ENCODE results near the gene SIRPA.

DNA sequence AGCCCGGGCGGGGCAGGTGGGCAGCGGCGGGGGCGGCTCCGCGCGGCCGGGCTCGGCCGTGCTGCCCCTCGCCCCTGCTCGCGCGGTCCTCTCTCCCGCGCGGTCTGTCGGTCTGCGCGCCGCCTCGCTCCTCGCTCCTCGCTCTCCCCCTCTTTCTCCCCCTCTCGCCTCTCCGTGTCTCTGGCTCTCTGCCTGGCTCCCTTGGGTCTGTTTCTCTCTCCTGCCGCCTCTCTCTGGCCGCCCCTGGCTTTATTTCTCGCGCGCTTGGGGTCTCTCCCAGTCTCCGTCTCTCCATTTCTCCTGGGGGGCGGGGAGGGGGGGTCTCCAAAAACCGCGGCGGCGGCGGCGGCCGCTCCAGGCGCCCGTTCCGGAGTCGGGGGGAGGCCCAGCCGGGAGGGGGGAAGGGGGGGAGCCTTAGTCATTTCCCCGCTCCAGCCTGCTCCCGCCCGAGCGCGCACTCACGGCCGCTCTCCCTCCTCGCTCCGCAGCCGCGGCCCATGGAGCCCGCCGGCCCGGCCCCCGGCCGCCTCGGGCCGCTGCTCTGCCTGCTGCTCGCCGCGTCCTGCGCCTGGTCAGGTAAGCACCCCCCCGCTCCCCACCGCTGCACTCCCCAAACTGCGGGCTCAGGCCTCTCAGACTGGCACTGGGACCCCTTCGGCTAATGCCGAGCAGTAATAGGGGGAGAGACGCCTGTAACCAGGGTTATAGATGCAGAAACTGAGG, at the start of gene SIRPA:
- TF ChIP-seq EP300 (IDR thresholded peaks at IDR 0.05; ENCODE audit: borderline replicate concordance) = no peak
- TF ChIP-seq CEBPB (IDR thresholded peaks at IDR 0.05) = no peak
- TF ChIP-seq EGR1 (IDR thresholded peaks at IDR 0.05) = no peak
- TF ChIP-seq, protein P1, sequence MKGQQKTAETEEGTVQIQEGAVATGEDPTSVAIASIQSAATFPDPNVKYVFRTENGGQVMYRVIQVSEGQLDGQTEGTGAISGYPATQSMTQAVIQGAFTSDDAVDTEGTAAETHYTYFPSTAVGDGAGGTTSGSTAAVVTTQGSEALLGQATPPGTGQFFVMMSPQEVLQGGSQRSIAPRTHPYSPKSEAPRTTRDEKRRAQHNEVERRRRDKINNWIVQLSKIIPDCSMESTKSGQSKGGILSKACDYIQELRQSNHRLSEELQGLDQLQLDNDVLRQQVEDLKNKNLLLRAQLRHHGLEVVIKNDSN (IDR thresholded peaks at IDR 0.05) = no peak
